Subcutaneous adipose tissue (tissue), 4 donors: ENCODE data around the gene GRM7. TPM values are rescaled to one million over a fixed set of nuclear protein-coding genes. Genes with fewer than 3 reads are reported as not detected.

Experiments
- total RNA-seq, 4 donors: library from RNA; depleted of rRNA; stranded (reverse); fragments of >200 nt; gene quantifications; one replicate each; pipeline ENCODE4 v1.1.0, GENCODE V29; 2016
- TF ChIP-seq, protein P1 (sequence below): fragments of 450-650 bp; IDR thresholded peaks from one replicate; pipeline ENCODE4 v1.5.1; 2016; ENCODE audit warnings: low read depth, mild to moderate bottlenecking, control low read depth, antibody characterized with exemption, moderate library complexity

Gene GRM7
- total RNA-seq, 4 donors from 2014 or later, result 0.16 to 1.2 (median 0.90) TPM

DNA sequence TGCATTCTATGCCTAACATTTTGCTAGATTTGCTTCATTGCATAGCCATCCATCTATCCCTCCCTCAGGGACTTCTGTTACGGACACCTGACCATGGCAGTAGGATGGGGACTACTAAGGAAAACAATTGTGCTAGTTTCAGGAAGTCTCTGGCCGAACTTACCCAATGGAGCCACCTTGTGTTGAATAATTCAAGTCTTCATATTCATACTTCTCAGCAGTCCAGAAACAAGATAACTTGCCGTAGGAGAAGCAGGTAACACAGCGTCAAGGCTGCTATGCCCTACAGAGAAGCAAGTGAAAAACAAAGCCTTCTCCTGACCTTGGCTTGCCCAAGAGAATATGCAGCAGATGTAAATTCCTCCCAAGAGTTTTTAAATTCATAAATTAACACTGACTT, 685.3 kb downstream of the GRM7 start:
- TF ChIP-seq, protein P1, sequence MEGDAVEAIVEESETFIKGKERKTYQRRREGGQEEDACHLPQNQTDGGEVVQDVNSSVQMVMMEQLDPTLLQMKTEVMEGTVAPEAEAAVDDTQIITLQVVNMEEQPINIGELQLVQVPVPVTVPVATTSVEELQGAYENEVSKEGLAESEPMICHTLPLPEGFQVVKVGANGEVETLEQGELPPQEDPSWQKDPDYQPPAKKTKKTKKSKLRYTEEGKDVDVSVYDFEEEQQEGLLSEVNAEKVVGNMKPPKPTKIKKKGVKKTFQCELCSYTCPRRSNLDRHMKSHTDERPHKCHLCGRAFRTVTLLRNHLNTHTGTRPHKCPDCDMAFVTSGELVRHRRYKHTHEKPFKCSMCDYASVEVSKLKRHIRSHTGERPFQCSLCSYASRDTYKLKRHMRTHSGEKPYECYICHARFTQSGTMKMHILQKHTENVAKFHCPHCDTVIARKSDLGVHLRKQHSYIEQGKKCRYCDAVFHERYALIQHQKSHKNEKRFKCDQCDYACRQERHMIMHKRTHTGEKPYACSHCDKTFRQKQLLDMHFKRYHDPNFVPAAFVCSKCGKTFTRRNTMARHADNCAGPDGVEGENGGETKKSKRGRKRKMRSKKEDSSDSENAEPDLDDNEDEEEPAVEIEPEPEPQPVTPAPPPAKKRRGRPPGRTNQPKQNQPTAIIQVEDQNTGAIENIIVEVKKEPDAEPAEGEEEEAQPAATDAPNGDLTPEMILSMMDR, result no peak

DNA sequence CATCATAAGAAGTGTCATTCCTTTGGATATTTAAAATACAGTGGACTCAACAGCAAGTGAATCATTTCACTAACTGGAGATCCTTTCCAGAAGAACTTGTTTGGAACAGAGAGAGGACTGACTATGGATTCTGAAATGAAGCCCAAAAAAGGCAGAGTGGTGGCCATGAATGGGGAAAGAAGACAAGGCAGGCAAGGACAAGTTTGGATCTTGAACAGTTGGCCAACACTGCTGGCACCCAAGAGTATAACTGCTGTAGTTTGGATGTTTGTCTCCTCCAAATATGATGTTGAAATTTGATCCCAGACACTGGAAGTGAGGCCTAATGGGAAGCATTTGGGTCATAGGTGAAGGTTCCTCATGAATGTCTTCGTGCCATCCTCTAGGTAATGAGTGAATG, 686.9 kb downstream of the GRM7 start:
- TF ChIP-seq, protein P1, result no peak

DNA sequence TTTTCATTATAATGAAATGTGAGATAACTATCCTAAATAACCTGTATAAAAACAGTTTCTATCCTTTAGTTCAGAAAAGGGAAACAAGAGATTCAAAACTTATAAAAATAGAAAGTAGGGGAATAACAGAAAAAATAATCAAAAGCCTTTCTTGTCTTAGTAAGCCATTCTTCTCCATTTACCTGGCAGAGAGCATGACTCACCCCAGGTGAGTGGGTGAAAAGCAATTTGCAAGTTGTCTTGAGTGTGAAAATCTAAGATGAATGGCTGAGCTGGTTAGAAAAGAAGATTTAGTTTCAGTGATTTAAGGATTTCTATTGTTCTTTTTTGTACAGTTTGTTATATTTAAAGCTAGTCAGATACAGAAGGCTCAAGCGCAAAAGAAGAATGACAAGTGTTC, 702.0 kb downstream of the GRM7 start:
- TF ChIP-seq, protein P1, result no peak

DNA sequence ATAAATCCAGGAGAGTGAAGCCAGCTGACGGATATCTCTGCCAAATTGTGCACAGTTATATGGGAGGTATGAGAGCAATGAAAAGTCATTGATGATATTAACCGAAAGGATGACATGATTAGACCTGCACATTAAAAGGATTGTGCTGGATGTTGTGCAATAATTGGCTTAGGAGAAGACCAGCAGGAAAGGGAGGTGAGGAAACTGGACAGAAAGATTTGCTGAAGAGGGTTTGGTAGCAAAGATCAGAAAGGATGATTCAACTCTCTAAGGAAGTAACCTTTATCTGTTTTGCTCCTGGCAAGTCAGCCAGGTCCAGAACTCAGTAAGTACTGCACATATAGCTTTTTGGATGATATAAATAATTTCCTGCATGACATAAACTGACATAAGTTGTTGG, 704.7 kb downstream of the GRM7 start:
- TF ChIP-seq, protein P1, result no peak

DNA sequence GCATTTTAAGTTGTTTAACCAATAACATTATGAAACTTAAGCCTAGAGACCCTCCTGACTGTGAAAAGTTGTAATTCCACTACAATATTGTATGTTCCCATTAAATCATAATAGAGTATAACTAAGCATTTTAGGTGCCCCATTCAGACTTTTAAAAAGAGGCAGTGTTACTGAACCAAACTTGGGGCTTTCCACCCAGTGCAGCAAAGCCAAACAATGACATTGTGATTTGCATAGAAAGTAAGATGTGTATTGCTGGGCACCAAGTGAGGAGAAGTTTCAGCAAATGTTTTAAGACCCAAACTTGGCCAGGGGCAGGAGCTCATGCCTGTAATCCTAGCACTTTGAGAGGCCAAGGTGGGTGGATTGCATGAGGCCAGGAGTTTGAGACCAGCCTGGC, 706.2 kb downstream of the GRM7 start:
- TF ChIP-seq, protein P1, result no peak

DNA sequence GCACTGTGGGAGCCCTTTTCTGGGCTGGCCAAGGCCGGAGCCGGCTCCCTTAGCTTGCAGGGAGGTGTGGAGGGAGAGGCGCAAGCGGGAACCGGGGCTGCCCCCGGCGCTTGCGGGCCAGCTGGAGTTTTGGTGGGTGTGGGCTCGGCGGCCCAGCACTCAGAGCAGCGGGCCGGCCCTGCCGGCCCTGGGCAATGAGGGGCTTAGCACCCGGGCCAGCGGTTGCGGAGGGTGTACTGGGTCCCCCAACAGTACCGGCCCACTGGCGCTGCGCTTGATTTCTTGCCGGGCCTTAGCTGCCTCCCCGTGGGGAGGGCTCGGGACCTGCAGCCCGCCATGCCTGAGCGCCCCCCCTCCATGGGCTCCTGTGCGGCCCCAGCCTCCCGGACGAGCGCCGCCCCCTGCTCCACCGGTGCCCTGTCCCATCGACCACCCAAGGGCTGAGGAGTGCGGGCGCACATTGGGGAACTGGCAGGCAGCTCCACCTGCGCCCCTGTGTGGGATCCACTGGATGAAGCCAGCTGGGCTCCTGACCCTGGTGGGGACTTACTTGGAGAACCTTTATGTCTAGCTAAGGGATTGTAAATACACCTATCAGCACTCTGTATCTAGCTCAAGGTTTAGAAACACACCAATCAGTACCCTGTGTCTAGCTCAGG, 707.7 kb downstream of the GRM7 start:
- TF ChIP-seq, protein P1, result no peak

DNA sequence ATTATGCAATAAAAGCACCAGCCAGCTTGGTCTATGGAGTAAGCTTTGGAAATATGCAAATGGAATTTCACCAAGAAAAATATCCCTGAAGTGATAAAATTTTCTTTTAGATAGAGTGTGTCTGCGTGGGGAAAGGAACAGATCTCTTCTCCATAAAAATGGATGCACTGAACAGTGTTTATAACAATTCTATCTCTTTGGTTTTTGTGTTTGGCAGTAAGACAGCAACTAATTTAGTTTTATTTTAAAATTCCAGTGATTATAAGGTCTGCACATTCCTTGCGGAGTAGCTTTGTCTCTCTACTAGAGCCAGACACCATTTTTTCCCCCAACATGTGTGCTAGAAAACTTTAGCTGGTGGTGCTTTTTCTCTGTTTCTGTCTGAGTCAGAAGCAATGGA, 712.4 kb downstream of the GRM7 start:
- TF ChIP-seq, protein P1, result no peak
